ENCODE results near the gene SSBP3.

DNA sequence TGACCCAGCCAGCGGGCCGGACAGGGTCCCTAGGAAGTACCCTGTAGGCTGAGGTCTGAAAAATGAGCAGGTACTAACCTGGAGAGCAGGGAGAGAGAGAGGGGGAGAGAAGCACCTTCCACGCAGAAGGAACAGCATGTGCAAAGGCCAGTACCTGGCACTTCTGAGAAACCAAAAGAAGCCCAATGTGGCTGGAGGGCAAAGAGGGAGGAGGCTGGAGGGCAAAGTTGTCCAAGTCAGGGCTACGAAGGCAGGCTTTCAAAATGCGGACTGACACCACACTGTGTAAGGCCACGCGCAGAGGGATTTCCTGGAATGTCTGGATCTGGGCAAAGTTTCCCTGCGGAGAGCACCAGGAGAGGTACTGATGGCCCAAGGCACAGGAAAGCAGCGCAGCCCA is 64.4 kb downstream of the SSBP3 start:
- TF ChIP-seq TAF1 (IDR thresholded peaks at IDR 0.05; ENCODE audit: low read depth, low read length) (no peak), POLR2A (IDR thresholded peaks at IDR 0.05; ENCODE audit: low read depth, low read length) (no peak), SPI1 (IDR thresholded peaks at IDR 0.05; ENCODE audit: low read depth, low read length) (no peak)
